Measurements from ENCODE around the gene TMC3. TPM values are rescaled to one million over a fixed set of nuclear protein-coding genes. Genes with fewer than 3 reads are reported as not detected.

The TMC3 gene
- total and polyA plus RNA-seq, 4 donors: 0.03 TPM; not detected in 3

DNA sequence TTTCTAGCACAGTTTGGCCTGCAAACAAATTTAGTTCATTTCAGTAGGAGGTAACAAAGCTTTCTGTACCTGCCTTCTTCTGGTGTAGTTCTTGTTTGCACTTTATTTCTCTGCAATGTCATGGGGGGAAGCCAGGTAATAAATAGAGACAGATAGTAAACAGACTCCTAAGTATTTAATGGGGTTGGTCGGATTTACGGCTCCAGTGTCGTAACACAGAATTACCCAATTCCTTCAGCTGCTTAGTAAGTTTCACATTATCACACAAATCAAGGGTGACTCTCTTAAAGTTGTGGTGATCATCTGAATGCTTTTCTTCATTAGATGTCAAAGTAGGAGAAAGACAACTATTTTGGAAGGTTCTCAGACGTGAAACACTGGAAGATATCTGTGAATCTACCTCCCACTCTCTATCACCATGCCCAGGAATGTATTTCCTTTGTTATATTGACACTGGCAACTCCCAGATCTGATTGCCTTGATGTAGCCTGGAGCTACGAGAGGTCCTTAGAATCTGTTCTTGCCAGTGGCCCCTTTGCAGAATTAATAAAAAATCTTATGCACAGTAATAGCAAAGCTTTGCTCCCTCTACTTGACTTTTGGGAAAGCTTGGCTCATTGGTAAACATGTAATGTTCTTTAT lies 25.0 kb upstream of the TMC3 start:
- no peak overlapping the region for H3K4me3 ChIP-seq
- H3K27ac ChIP-seq (ENCODE audit: low read depth in 1 of 2, low read length in 1 of 2): no peak overlapping the region
- H3K27me3 ChIP-seq (ENCODE audit: control insufficient read depth in 3 of 3, insufficient read depth in 3 of 3, low read length in 2 of 3): no peaks in the 10 kb centered on the region
- 52 to 58% methylated on average over 5 of the region's 5 CpGs for WGBS, 2 donors
- H3K4me1 ChIP-seq (ENCODE audit: control insufficient read depth in 5 of 5, insufficient read depth in 5 of 5, low read length in 5 of 5): no peaks in the 10 kb centered on the region
- ATAC-seq (ENCODE audit: insufficient read depth, low FRiP score) (no peak), DNase-seq (no peak)
- peaks cover 0 to 4% (median 0%) of the 10 kb centered on the region in 4 donors for H3K9me3 ChIP-seq (ENCODE audit: control insufficient read depth in 4 of 4, insufficient read depth in 3 of 4, low read length in 3 of 4)
- TF ChIP-seq, protein P1, sequence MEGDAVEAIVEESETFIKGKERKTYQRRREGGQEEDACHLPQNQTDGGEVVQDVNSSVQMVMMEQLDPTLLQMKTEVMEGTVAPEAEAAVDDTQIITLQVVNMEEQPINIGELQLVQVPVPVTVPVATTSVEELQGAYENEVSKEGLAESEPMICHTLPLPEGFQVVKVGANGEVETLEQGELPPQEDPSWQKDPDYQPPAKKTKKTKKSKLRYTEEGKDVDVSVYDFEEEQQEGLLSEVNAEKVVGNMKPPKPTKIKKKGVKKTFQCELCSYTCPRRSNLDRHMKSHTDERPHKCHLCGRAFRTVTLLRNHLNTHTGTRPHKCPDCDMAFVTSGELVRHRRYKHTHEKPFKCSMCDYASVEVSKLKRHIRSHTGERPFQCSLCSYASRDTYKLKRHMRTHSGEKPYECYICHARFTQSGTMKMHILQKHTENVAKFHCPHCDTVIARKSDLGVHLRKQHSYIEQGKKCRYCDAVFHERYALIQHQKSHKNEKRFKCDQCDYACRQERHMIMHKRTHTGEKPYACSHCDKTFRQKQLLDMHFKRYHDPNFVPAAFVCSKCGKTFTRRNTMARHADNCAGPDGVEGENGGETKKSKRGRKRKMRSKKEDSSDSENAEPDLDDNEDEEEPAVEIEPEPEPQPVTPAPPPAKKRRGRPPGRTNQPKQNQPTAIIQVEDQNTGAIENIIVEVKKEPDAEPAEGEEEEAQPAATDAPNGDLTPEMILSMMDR (IDR thresholded peaks at IDR 0.05; ENCODE audit: control extremely low read depth, extremely low read depth): no peak
- no peak overlapping the region for H3K9ac ChIP-seq (ENCODE audit: insufficient read depth in 1 of 2, low read length in 2 of 2)
- H3K36me3 ChIP-seq (ENCODE audit: control insufficient read depth in 4 of 4, insufficient read depth in 4 of 4, low read length in 4 of 4): no peaks in the 10 kb centered on the region

DNA sequence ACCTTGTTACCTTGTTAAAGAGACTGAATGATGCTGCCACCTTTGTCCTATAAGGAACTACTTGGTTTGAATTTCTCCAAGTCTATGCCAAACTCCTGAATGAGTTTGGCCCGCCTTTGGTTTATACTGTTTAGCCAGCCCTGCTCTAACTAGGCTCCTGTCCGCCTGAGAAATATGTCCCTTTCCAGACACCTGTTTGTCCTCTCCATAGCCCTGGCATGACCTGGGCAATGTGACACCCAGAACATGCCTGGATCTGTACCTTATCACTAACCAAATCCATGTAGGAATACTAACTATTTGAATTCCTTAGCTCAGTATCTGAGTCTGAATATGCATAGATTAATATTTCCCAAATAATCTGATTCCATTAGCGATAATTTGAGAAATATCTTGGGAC lies 24.4 kb upstream of the TMC3 start:
- H3K27ac ChIP-seq (ENCODE audit: low read depth in 1 of 2, low read length in 1 of 2): no peak overlapping the region
- ATAC-seq (ENCODE audit: insufficient read depth, low FRiP score): no peak

DNA sequence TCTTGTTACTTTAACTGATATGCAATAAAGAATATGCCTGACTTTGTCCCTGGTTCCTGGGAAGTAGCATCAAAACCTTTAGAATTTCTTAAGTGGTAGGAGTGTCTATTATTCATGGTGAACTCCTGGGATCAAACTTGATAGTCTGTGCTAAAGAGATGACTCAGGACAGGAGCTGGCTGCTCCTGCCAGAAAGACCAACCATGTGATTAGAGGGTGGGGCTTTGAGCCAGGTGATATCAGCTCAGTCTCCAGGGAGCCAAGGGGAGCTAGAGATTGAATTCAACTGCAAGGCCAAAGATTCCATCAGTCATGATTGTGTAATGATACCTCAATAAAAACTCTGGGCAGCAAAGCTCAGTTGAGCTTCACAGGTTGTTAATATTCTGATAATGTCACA lies 20.6 kb upstream of the TMC3 start:
- H3K36me3 ChIP-seq (ENCODE audit: control insufficient read depth in 4 of 4, insufficient read depth in 4 of 4, low read length in 4 of 4): no peaks in the 10 kb centered on the region
- no peak for DNase-seq
- no peak overlapping the region for H3K9ac ChIP-seq (ENCODE audit: insufficient read depth in 1 of 2, low read length in 2 of 2)
- H3K4me1 ChIP-seq (ENCODE audit: control insufficient read depth in 5 of 5, insufficient read depth in 5 of 5, low read length in 5 of 5): no peaks in the 10 kb centered on the region
- H3K27me3 ChIP-seq (ENCODE audit: control insufficient read depth in 3 of 3, insufficient read depth in 3 of 3, low read length in 2 of 3): no peaks in the 10 kb centered on the region
- TF ChIP-seq, protein P1 (IDR thresholded peaks at IDR 0.05; ENCODE audit: control extremely low read depth, extremely low read depth): no peak
- ATAC-seq (ENCODE audit: insufficient read depth, low FRiP score): no peak
- H3K9me3 ChIP-seq (ENCODE audit: control insufficient read depth in 4 of 4, insufficient read depth in 3 of 4, low read length in 3 of 4): no peaks in the 10 kb centered on the region
- H3K4me3 ChIP-seq: no peak overlapping the region
- H3K27ac ChIP-seq (ENCODE audit: low read depth in 1 of 2, low read length in 1 of 2): no peak overlapping the region

More for the DNA sequence above, 24.4 kb upstream of the TMC3 start:
- TF ChIP-seq, protein P1 (IDR thresholded peaks at IDR 0.05; ENCODE audit: control extremely low read depth, extremely low read depth): no peak
- DNase-seq: no peak
- H3K4me1 ChIP-seq (ENCODE audit: control insufficient read depth in 5 of 5, insufficient read depth in 5 of 5, low read length in 5 of 5): no peaks in the 10 kb centered on the region
- H3K9ac ChIP-seq (ENCODE audit: insufficient read depth in 1 of 2, low read length in 2 of 2): no peak overlapping the region
- peaks cover 0 to 4% (median 0%) of the 10 kb centered on the region in 4 donors for H3K9me3 ChIP-seq (ENCODE audit: control insufficient read depth in 4 of 4, insufficient read depth in 3 of 4, low read length in 3 of 4)
- WGBS, 2 donors: 93 to 97% methylated on average over 3 of the region's 3 CpGs
- H3K4me3 ChIP-seq: no peak overlapping the region
- H3K27me3 ChIP-seq (ENCODE audit: control insufficient read depth in 3 of 3, insufficient read depth in 3 of 3, low read length in 2 of 3): no peaks in the 10 kb centered on the region
- no peaks in the 10 kb centered on the region for H3K36me3 ChIP-seq (ENCODE audit: control insufficient read depth in 4 of 4, insufficient read depth in 4 of 4, low read length in 4 of 4)

DNA sequence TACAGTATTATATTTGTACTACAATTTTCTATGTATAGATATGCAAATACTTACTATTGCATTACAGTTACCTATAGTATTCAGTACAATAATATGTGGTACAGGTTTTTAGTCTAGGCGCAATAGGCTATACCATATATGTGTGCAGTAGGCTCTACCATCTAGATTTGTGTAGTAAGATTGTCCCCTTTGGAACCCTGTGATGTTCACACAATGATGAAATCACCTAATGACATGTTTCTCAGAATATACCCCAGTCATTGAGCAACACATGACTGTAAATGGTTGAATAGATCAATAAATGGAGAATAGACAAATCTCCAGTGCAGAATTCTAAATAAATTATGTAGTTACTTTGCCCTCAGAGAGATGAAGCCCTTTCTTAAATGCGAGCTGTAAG lies 17.6 kb upstream of the TMC3 start:
- Histone ChIP-seq H3K27ac (ENCODE audit: low read depth in 1 of 2, low read length in 1 of 2) (no peak overlapping the region), H3K9ac (ENCODE audit: insufficient read depth in 1 of 2, low read length in 2 of 2) (no peak overlapping the region), H3K36me3 (ENCODE audit: control insufficient read depth in 4 of 4, insufficient read depth in 4 of 4, low read length in 4 of 4) (no peaks in the 10 kb centered on the region), H3K27me3 (ENCODE audit: control insufficient read depth in 3 of 3, insufficient read depth in 3 of 3, low read length in 2 of 3) (no peaks in the 10 kb centered on the region), H3K4me3 (no peak overlapping the region), H3K9me3 (ENCODE audit: control insufficient read depth in 4 of 4, insufficient read depth in 3 of 4, low read length in 3 of 4) (no peaks in the 10 kb centered on the region), H3K4me1 (ENCODE audit: control insufficient read depth in 5 of 5, insufficient read depth in 5 of 5, low read length in 5 of 5) (peaks cover 0 to 14% (median 0%) of the 10 kb centered on the region in 5 donors)
- ATAC-seq (ENCODE audit: insufficient read depth, low FRiP score) (no peak), DNase-seq (no peak)
- WGBS, 2 donors: 97 to 100% methylated on average over 2 of the region's 2 CpGs
- TF ChIP-seq, protein P1 (IDR thresholded peaks at IDR 0.05; ENCODE audit: control extremely low read depth, extremely low read depth): no peak

All from lung (tissue), 12 donors.